GM10266 (cell line): ENCODE results near the gene CASTOR1.

Experiments
- DNase-seq: peaks from one replicate; pipeline ENCODE4 v3.0.0; 2012; ENCODE audit errors: extremely low spot score
- TF ChIP-seq, protein P1 (sequence below): IDR thresholded peaks from 2 replicates; pipeline ENCODE4 v1.5.1; 2012; ENCODE audit warnings: mild to moderate bottlenecking, low read depth; ENCODE audit not compliant: control insufficient read depth, insufficient read depth; ENCODE audit errors: missing control alignments

CASTOR1 gene

DNA sequence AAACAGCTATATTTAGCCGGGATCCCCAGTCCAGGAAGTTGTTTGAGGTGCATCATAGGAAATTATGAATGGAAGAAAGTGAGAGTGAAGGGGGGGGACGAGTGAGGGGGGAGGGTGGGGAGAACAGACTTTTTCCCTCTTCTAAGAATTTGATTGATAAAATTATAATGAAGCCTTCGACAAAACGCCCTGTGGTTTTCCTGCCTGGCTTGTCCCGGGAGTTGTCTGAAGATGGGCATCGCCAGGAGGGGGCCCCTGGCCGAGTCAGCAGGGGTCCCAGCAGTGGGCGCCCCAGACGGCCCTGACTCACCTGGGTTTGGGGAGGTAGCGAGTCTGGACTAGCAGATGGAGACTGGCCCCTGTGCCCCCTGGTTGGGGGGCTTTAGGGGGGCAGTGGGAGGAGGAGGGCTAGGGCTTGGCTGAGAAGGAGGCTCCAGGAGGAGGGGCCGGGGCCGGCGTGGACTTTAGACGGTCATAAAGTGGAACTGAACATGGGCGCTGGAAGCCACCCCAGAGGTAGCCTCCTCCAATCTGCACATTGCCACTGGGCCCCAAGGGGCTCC lies 42.4 kb downstream of the CASTOR1 start:
- TF ChIP-seq, protein P1, sequence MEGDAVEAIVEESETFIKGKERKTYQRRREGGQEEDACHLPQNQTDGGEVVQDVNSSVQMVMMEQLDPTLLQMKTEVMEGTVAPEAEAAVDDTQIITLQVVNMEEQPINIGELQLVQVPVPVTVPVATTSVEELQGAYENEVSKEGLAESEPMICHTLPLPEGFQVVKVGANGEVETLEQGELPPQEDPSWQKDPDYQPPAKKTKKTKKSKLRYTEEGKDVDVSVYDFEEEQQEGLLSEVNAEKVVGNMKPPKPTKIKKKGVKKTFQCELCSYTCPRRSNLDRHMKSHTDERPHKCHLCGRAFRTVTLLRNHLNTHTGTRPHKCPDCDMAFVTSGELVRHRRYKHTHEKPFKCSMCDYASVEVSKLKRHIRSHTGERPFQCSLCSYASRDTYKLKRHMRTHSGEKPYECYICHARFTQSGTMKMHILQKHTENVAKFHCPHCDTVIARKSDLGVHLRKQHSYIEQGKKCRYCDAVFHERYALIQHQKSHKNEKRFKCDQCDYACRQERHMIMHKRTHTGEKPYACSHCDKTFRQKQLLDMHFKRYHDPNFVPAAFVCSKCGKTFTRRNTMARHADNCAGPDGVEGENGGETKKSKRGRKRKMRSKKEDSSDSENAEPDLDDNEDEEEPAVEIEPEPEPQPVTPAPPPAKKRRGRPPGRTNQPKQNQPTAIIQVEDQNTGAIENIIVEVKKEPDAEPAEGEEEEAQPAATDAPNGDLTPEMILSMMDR, result no peak
- DNase-seq, result no peak

- TF ChIP-seq, protein P1, result peak; percentile 34
- peak; percentile 75 for DNase-seq
Observed at GRCh38 chr22:30245985-30246813, 43.1 kb downstream of the CASTOR1 start, which contains the start of gene LIF. TSS of gene LIF (minus strand) at chr22:30246759. CDS start at chr22:30246695, 64 bp downstream.

DNA sequence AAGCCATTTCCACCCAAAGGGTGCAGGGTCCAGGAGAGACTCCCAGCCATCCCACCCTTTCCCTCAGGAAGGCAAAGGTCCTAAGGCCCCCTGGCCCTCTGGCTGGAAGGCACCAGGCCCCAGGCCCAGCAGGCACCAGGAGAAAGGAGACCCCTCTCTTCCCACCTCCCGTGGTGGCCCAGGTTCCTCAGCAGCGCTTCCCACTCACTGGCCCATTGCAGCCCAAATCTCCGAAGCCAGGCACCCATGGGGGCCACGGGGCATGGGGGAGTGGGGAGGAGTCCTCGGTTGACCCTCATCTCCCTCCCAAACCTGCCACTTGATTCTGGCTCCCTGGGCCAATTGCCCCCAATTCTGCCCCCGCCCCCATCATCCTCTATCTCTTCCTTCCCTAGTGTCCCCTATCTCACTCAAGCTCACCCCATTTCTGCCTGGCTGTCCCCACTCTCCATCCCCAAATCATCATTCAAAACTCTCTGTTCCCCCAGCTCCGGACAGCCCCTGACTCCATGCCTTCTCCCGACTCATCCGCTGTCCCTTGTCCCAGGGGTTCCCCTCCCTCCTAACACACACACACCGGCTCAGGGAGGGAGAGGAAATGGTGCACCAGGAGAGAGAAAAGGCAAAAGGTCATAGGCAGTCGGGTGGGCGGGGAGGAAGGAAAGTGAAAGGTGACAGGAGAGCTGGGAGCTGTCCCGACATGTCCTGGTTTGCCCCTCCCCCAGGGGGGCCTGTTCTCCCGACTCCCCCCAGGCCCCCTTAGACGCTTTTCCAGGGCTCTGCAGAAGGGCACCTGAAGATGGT lies 43.9 kb downstream of the CASTOR1 start:
- TF ChIP-seq, protein P1, result no peak
- no peak for DNase-seq

DNA sequence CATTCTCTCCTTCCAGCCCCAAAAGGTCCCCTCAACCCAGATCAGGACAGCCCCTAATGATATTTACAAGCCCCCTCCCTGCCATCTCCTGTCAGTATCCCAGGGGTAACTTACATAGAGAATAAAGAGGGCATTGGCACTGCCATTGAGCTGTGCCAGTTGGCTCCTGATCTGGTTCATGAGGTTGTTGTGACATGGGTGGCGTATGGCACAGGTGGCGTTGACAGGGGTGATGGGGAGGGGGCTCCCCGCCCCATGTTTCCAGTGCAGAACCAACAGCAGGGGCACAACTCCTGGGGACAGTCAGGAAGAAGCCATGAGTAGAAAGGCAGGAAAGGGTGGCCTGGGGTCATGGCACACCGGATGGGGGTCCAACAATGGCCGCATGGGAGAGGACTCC lies 44.7 kb downstream of the CASTOR1 start:
- no peak for DNase-seq

GRCh38 chr22:30244066-30244465 lies 45.2 kb downstream of the CASTOR1 start:
- TF ChIP-seq, protein P1, result no peak
- DNase-seq, result no peak

More for the DNA sequence above, 44.7 kb downstream of the CASTOR1 start:
- TF ChIP-seq, protein P1, result no peak

DNA sequence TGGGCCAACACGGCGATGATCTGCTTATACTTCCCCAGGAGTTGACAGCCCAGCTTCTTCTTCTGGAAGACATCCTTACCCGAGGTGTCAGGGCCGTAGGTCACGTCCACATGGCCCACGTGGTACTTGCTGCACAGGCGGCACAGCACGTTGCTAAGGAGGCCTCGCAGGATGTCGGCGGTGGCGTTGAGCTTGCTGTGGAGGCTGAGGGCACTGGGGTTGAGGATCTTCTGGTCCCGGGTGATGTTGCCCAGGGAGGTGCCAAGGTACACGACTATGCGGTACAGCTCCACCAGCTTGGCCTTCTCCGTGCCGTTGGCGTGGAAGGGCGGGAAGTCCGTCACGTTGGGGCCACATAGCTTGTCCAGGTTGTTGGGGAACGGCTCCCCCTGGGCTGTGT lies 45.6 kb downstream of the CASTOR1 start:
- TF ChIP-seq, protein P1, result no peak
- no peak for DNase-seq
